A549 (cell line): ENCODE data around the gene SIRT6. TPM values are rescaled to one million over a fixed set of nuclear protein-coding genes. Genes with fewer than 3 reads are reported as not detected.
"Not testable (repeated sequence)": the region's sequence is repeated elsewhere in the genome, so short reads cannot be mapped to it uniquely, and the experiment has no call there.

Source experiments
- ATAC-seq, 2 experiments: fragments of 200-7000 bp in 1 of 2; fragments of >200 bp in 1 of 2; cut with Nextera tagmentation in 1 of 2; cut with Tn5 transposase in 1 of 2; 3 replicates each; pipeline versions ENCODE4 v1.8.0 to v1.9.1; 2018 to 2020; ENCODE audit warnings: mild to moderate bottlenecking in 1 of 2, moderate library complexity in 1 of 2
- CTCF ChIA-PET: fragments of 300-600 bp; sonication (Branson Sonifier 250); formaldehyde crosslinking; extraction: SDS; loops from one replicate; lab custom pipeline; 2021; ENCODE audit warnings: antibody characterized with exemption, inconsistent platforms; lab: Yijun Ruan, JAX
- POLR2A ChIA-PET: fragments of 350-600 bp; formaldehyde crosslinking; extraction: SDS; loops from one replicate; lab custom pipeline; 2021; ENCODE audit warnings: antibody characterized with exemption, inconsistent platforms; lab: Yijun Ruan, JAX
- DNase-seq, 2 experiments: peaks; one replicate each; pipeline versions ENCODE4 v3.0.0 to v3.0.0-alpha.2; 2011 to 2016; ENCODE audit warnings: low read depth in 1 of 2, low spot score in 1 of 2
- FAIRE-seq: peaks from 2 replicates; lab custom pipeline; 2011; peaks lifted over from hg19 to GRCh38; lab: Jason Lieb, UNC
- H3K27ac ChIP-seq, 2 experiments: fragments of >200 bp; sonication (Bioruptor Twin); formaldehyde crosslinking; 3 replicates each; pipeline ENCODE4 v1.5.1; 2016 to 2017
- H3K4me1 ChIP-seq: fragments of >200 bp; sonication (Bioruptor Twin); formaldehyde crosslinking; 3 replicates; pipeline ENCODE4 v1.6.1; 2016
- H3K4me2 ChIP-seq: fragments of >200 bp; sonication (Bioruptor Twin); formaldehyde crosslinking; 3 replicates; pipeline ENCODE4 v1.6.1; 2016
- H3K4me3 ChIP-seq: fragments of >200 bp; sonication (Bioruptor Twin); formaldehyde crosslinking; 3 replicates; pipeline ENCODE4 v1.5.1; 2016
- H3K9me3 ChIP-seq: fragments of >200 bp; sonication (Bioruptor Twin); formaldehyde crosslinking; 3 replicates; pipeline ENCODE4 v1.6.1; 2016
- FOSB ChIP-seq: fragments of 250-450 bp; sonication (Bioruptor Pico); IDR thresholded peaks from 2 replicates; pipeline ENCODE4 v1.5.0; 2020; ENCODE audit warnings: mild to moderate bottlenecking, moderate library complexity
- FOSL2 ChIP-seq, 2 experiments: fragments of 450-650 bp in 1 of 2; fragments of >200 bp in 1 of 2; sonication (Bioruptor Twin) in 1 of 2; formaldehyde crosslinking; IDR thresholded peaks; 2 replicates each; pipeline versions ENCODE4 v1.5.0 to v1.6.1; 2016 to 2020; ENCODE audit warnings: mild to moderate bottlenecking in 1 of 2, moderate library complexity in 1 of 2
- HDAC2 ChIP-seq: fragments of 200-600 bp; sonication (generic); IDR thresholded peaks from 2 replicates; pipeline ENCODE4 v1.6.1; 2016
- HOXB5 ChIP-seq: fragments of 250-450 bp; sonication (Bioruptor Pico); IDR thresholded peaks from 2 replicates; pipeline ENCODE4 v1.5.0; 2020; ENCODE audit warnings: mild to moderate bottlenecking, moderate library complexity
- JUN ChIP-seq, 2 experiments: fragments of >200 bp; sonication (Bioruptor Twin); formaldehyde crosslinking; IDR thresholded peaks; 2 replicates in 1 of 2; 3 replicates in 1 of 2; pipeline ENCODE4 v1.6.1; 2016 to 2017
- JUNB ChIP-seq: fragments of >200 bp; sonication (Bioruptor Twin); formaldehyde crosslinking; IDR thresholded peaks from 2 replicates; pipeline ENCODE4 v1.6.1; 2016
- MAFK ChIP-seq: fragments of 450-650 bp; IDR thresholded peaks from 2 replicates; pipeline ENCODE4 v1.6.1; 2014; ENCODE audit not compliant: partially characterized antibody
- MYC ChIP-seq: IDR thresholded peaks from 2 replicates; pipeline ENCODE4 v1.6.1; 2012; ENCODE audit warnings: mild to moderate bottlenecking, inconsistent platforms, low read length, improper control_type of control experiment, borderline replicate concordance
- NFE2L2 ChIP-seq: fragments of 150-350 bp; conservative IDR thresholded peaks from 2 replicates; pipeline ENCODE4 v1.6.1; 2014; ENCODE audit warnings: low read length
- RFX5 ChIP-seq: fragments of 450-650 bp; IDR thresholded peaks from 2 replicates; pipeline ENCODE4 v1.7.1; 2014; ENCODE audit warnings: antibody characterized with exemption, mild to moderate bottlenecking, moderate library complexity
- ZNF302 ChIP-seq: fragments of 250-450 bp; sonication (Bioruptor Pico); IDR thresholded peaks from 2 replicates; pipeline ENCODE4 v1.9.0; 2021; ENCODE audit warnings: inconsistent platforms, mild to moderate bottlenecking, moderate library complexity
- ZSCAN20 ChIP-seq: fragments of 250-450 bp; sonication (Bioruptor Pico); IDR thresholded peaks from 2 replicates; pipeline ENCODE4 v1.8.0; 2022; ENCODE audit warnings: mild to moderate bottlenecking, moderate library complexity
- WGBS: methylation state at CpG from one replicate; pipeline ENCODE4 v1.1.6; 2017; ENCODE audit errors: missing lambda C conversion rate; 5-methylcytosine and 5-hydroxymethylcytosine counted together
- polyA plus RNA-seq, 4 experiments: library from polyadenylated mRNA; depleted of rRNA in 3 of 4; stranded (reverse); fragments of >200 nt; fragmentation: RNase III in 1 of 4; extraction: RNeasy Plus Mini Kit Qiagen cat#74134 plus additional on column Dnase treatment in 1 of 4; gene quantifications; 2 replicates in 3 of 4; 3 replicates in 1 of 4; pipeline ENCODE4 v1.2.3, GENCODE V29; 2011 to 2017
- TF ChIP-seq, protein P1 (sequence below): IDR thresholded peaks from 2 replicates; pipeline ENCODE4 v1.6.1; 2012
- TF ChIP-seq, protein P2 (sequence below): IDR thresholded peaks from 2 replicates; pipeline ENCODE4 v1.6.1; 2012
- TF ChIP-seq, protein P3 (sequence below): fragments of 450-650 bp; IDR thresholded peaks from 2 replicates; pipeline ENCODE4 v1.6.1; 2014; ENCODE audit warnings: antibody characterized with exemption
- TF ChIP-seq, protein P4 (sequence below): fragments of >200 bp; sonication (Bioruptor Twin); formaldehyde crosslinking; IDR thresholded peaks from 2 replicates; pipeline ENCODE4 v1.6.1; 2016
- TF ChIP-seq, protein P5 (sequence below): fragments of >200 bp; sonication (Bioruptor Twin); formaldehyde crosslinking; IDR thresholded peaks from 3 replicates; pipeline ENCODE4 v1.6.1; 2016
- TF ChIP-seq, protein P6 (sequence below): fragments of 150-350 bp; IDR thresholded peaks from 2 replicates; pipeline ENCODE4 v1.6.1; 2014; ENCODE audit warnings: low read depth, mild to moderate bottlenecking, low read length

The SIRT6 gene
- polyA plus RNA-seq, 2 of the 4 experiments (the other 2 are of a cell fraction): 11.7 to 21.6 TPM

DNA sequence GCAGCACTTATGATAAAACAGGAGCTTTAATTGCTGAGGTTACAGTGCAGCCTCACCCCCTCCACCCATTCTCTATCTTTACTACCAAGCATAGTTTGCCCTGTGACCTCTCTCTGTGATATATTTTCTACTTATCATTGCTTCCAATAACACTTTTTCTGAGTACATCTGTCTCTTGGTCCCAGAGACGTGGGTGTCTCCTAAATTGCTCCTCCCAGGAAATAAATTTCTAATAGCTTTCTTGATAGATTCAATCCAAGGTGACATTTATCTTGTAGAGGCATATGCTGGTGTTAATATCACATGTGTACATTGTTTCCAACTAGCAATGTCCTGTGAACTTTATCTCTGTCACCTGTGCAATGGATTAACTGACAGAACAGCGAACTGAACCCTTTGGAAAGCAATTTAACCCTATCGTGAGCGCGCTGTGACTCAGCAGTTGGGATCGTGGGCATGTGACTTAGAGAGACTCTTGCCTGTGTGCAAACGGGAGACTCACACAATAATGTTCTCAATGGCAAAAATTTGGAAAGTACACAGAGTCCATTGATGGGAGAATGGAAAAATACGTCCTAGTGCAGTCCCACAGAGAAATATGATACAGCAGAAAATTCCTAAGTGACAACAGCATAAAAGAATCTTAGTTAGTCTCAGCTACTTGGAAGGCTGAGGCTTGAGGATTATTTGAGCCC, 51.5 kb downstream of the SIRT6 start:
- POLR2A ChIA-PET: interaction anchor here (0.7 kb wide), 1 partner anchor 124 kb away, joined by 3 read pairs; no protein-coding TSS in a partner anchor
- H3K4me3 ChIP-seq: peak overlapping the region; percentile 18; the same call in 2 of the 3 replicates
- FAIRE-seq: no peak
- no peak for TF ChIP-seq HDAC2
- peak; percentile 50 for TF ChIP-seq NFE2L2
- TF ChIP-seq MAFK: peak; percentile 86
- no peak for TF ChIP-seq FOSL2 (IDR thresholded peaks at IDR 0.05)
- peak; percentile 91 for TF ChIP-seq FOSL2 (CRISPR knock-in tag; IDR thresholded peaks at IDR 0.05)
- TF ChIP-seq JUNB: 0 out of 2 replicates have a peak, but pooled peaks have one; percentile 29
- no peak for TF ChIP-seq ZSCAN20 (CRISPR knock-in tag)
- TF ChIP-seq HOXB5: 0 out of 2 replicates have a peak, but pooled peaks have one; percentile 34
- TF ChIP-seq ZNF302 (CRISPR knock-in tag): 0 out of 2 replicates have a peak, but pooled peaks have one; percentile 31
- TF ChIP-seq, protein P1, sequence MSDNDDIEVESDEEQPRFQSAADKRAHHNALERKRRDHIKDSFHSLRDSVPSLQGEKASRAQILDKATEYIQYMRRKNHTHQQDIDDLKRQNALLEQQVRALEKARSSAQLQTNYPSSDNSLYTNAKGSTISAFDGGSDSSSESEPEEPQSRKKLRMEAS: peak; percentile 77
- TF ChIP-seq JUN (IDR thresholded peaks at IDR 0.05): 0 out of 5 replicates have a peak, but pooled peaks of 1 of the 2 experiments have one; percentile 33
- TF ChIP-seq, protein P2, sequence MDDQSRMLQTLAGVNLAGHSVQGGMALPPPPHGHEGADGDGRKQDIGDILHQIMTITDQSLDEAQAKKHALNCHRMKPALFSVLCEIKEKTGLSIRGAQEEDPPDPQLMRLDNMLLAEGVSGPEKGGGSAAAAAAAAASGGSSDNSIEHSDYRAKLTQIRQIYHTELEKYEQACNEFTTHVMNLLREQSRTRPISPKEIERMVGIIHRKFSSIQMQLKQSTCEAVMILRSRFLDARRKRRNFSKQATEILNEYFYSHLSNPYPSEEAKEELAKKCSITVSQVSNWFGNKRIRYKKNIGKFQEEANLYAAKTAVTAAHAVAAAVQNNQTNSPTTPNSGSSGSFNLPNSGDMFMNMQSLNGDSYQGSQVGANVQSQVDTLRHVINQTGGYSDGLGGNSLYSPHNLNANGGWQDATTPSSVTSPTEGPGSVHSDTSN: no peak
- TF ChIP-seq, protein P3, sequence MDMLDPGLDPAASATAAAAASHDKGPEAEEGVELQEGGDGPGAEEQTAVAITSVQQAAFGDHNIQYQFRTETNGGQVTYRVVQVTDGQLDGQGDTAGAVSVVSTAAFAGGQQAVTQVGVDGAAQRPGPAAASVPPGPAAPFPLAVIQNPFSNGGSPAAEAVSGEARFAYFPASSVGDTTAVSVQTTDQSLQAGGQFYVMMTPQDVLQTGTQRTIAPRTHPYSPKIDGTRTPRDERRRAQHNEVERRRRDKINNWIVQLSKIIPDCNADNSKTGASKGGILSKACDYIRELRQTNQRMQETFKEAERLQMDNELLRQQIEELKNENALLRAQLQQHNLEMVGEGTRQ: peak; percentile 79
- TF ChIP-seq, protein P4, sequence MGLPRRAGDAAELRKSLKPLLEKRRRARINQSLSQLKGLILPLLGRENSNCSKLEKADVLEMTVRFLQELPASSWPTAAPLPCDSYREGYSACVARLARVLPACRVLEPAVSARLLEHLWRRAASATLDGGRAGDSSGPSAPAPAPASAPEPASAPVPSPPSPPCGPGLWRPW: no peak
- TF ChIP-seq, all 56 proteins: peak for 9
- DNase-seq: peak; percentile 57 to 83
- H3K27ac ChIP-seq: peak overlapping the region; percentile 94 to 99
- no peaks in the 10 kb centered on the region for H3K9me3 ChIP-seq
- CTCF ChIA-PET: interaction anchor here (1.0 to 5.3 kb wide), 2 partner anchors 10 to 133 kb away, joined by 4 to 38 read pairs; no protein-coding TSS in a partner anchor
- H3K4me2 ChIP-seq: peak overlapping the region; percentile 80
- 2% methylated on average over 8 of the region's 8 CpGs for WGBS
- peak; percentile 85 to 91 for ATAC-seq
- H3K4me1 ChIP-seq: peaks cover 33% of the 10 kb centered on the region

DNA sequence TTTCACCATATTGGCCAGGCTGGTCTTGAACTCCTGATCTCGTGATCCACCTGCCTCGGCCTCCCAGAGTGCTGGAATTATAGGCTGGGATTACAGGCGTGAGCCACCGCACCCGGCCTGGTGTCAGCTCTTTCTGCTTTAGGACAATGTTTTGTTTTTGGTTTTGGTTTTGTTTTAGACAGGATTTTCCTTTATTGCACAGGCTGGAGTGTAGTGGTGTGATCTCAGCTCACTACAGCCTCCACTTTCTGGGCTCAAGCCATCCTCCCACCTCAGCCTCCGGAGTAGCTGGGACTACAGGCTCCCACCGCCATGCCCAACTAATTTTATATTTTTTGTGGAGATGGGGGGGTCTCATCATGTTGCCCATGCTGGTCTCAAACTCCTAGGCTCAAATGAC, 53.3 kb downstream of the SIRT6 start:
- DNase-seq, H3K4me3 ChIP-seq, H3K9me3 ChIP-seq, ATAC-seq, POLR2A ChIA-PET, FAIRE-seq, H3K4me2 ChIP-seq: not testable (repeated sequence)
- CTCF ChIA-PET: interaction anchor here (0.6 to 5.3 kb wide), 2 partner anchors 12 to 91 kb away, joined by 4 to 38 read pairs; no protein-coding TSS in a partner anchor
- Histone ChIP-seq H3K27ac (peak overlapping the region; percentile 94 to 99; a peak in 3 of 6 replicates), H3K4me1 (peaks cover 33% of the 10 kb centered on the region)
- WGBS: 93% methylated on average over 7 of the region's 7 CpGs

DNA sequence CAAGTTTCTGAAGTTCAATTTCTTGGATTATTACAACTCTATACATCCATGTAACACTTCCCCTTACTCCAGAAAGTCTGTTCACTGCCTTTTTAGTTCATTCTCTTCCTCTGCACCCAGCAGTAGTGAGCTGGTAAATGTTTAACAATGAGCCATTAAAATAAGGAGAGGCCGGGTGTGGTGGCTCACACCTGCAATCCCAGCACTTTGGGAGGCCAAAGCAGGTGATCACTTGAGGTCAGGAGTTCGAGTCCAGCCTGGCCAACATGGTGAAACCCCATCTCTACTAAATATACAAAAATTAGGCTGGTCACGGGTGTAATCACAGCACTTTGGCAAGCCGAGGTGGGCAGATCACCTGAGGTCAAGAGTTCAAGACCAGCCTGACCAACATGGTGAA, 55.0 kb downstream of the SIRT6 start:
- H3K4me3 ChIP-seq, FAIRE-seq, DNase-seq, H3K4me2 ChIP-seq, H3K9me3 ChIP-seq, POLR2A ChIA-PET, ATAC-seq: not testable (repeated sequence)
- Histone ChIP-seq H3K4me1 (peaks cover 35% of the 10 kb centered on the region), H3K27ac (peak overlapping the region; percentile 39 to 61; a peak in 4 of 6 replicates)
- CTCF ChIA-PET: interaction anchor here (5.3 kb wide), 1 partner anchor 14 kb away, joined by 38 read pairs; no protein-coding TSS in a partner anchor
- 66% methylated on average over 4 of the region's 4 CpGs for WGBS

DNA sequence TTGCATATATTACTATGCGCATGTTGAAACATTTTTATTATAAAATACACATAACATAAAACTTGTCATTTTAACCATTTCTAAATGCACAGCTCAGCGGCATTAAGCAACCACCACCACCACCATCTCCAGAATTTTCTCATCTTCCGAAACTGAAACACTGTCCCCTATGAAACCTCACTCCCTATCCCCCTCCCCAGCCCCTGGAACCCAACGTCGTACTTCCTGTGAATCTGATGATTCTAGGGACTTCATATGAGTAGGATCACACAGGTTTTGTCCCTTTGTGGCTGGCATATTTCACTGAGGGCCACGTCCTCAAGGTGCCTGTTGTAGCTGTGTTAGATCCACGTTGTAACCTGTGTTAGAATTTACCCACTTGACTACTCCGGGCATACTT, 57.7 kb downstream of the SIRT6 start:
- WGBS: 55% methylated on average over 8 of the region's 8 CpGs
- H3K27ac ChIP-seq: peak overlapping the region; percentile 88 to 96
- DNase-seq: no peak
- FAIRE-seq: no peak
- TF ChIP-seq HOXB5: no peak
- TF ChIP-seq, protein P5, sequence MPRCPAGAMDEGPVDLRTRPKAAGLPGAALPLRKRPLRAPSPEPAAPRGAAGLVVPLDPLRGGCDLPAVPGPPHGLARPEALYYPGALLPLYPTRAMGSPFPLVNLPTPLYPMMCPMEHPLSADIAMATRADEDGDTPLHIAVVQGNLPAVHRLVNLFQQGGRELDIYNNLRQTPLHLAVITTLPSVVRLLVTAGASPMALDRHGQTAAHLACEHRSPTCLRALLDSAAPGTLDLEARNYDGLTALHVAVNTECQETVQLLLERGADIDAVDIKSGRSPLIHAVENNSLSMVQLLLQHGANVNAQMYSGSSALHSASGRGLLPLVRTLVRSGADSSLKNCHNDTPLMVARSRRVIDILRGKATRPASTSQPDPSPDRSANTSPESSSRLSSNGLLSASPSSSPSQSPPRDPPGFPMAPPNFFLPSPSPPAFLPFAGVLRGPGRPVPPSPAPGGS: no peak
- TF ChIP-seq MYC: no peak
- no peak for TF ChIP-seq FOSB
- no peak for TF ChIP-seq RFX5
- TF ChIP-seq, protein P6, sequence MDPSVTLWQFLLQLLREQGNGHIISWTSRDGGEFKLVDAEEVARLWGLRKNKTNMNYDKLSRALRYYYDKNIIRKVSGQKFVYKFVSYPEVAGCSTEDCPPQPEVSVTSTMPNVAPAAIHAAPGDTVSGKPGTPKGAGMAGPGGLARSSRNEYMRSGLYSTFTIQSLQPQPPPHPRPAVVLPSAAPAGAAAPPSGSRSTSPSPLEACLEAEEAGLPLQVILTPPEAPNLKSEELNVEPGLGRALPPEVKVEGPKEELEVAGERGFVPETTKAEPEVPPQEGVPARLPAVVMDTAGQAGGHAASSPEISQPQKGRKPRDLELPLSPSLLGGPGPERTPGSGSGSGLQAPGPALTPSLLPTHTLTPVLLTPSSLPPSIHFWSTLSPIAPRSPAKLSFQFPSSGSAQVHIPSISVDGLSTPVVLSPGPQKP: no peak
- ATAC-seq: peak in 1 of 2 experiments; percentile 17; a peak in 2 of 6 replicates
- no peaks in the 10 kb centered on the region for H3K9me3 ChIP-seq
- H3K4me2 ChIP-seq: peak overlapping the region; percentile 98
- H3K4me1 ChIP-seq: peaks cover 16% of the 10 kb centered on the region
- ChIA-PET CTCF (no interaction called here), POLR2A (interaction anchor here (0.7 kb wide), 1 partner anchor 108 kb away, joined by 8 read pairs; no protein-coding TSS in a partner anchor)
- H3K4me3 ChIP-seq: peak overlapping the region; percentile 89
